ENCODE data around the gene DBT. TPM values are rescaled to one million over a fixed set of nuclear protein-coding genes. Genes with fewer than 3 reads are reported as not detected.
"Not testable (repeated sequence)": the region's sequence is repeated elsewhere in the genome, so short reads cannot be mapped to it uniquely, and the experiment has no call there.

Gene DBT
- total and polyA plus RNA-seq, 3 donors from 2014 or later = 5.9 to 6.4 (median 6.1) TPM

DNA sequence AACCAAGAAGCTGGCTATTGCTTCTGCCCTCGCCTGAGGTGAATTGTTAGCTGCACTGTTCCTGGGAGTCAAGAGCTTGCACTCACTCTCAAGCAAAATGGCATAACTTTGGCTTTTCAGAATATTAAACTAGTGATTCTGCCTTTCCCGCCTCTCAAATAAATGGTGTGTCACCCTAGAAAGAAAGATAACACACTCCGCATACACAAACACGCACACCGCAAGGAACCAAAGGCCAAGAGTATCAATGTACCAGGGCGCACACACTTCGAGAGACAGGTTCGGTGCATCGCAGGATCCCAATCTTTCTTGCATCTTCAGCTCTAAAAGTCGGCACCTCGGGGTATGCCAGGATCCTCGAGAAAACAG, 15.9 kb upstream of the DBT start:
- DNase-seq = no peak
- Histone ChIP-seq H3K9me3 (no peaks in the 10 kb centered on the region), H3K4me3 (peak overlapping the region; percentile 89 to 95), H3K36me3 (ENCODE audit: low read depth, missing control alignments) (no peaks in the 10 kb centered on the region), H3K27me3 (no peaks in the 10 kb centered on the region), H3K27ac (peak overlapping the region; percentile 72 to 83), H3K4me1 (peaks cover 7% of the 10 kb centered on the region)
- 0 to 1% methylated on average over 12 of the region's 12 CpGs for WGBS, 2 donors
- intact Hi-C loops (cut with DNase I; ENCODE audit: low total_unique reads) = no loop called here
- TF ChIP-seq, protein P1, sequence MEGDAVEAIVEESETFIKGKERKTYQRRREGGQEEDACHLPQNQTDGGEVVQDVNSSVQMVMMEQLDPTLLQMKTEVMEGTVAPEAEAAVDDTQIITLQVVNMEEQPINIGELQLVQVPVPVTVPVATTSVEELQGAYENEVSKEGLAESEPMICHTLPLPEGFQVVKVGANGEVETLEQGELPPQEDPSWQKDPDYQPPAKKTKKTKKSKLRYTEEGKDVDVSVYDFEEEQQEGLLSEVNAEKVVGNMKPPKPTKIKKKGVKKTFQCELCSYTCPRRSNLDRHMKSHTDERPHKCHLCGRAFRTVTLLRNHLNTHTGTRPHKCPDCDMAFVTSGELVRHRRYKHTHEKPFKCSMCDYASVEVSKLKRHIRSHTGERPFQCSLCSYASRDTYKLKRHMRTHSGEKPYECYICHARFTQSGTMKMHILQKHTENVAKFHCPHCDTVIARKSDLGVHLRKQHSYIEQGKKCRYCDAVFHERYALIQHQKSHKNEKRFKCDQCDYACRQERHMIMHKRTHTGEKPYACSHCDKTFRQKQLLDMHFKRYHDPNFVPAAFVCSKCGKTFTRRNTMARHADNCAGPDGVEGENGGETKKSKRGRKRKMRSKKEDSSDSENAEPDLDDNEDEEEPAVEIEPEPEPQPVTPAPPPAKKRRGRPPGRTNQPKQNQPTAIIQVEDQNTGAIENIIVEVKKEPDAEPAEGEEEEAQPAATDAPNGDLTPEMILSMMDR (IDR thresholded peaks at IDR 0.05) = no peak
- no peak for TF ChIP-seq POLR2A (IDR thresholded peaks at IDR 0.05)

DNA sequence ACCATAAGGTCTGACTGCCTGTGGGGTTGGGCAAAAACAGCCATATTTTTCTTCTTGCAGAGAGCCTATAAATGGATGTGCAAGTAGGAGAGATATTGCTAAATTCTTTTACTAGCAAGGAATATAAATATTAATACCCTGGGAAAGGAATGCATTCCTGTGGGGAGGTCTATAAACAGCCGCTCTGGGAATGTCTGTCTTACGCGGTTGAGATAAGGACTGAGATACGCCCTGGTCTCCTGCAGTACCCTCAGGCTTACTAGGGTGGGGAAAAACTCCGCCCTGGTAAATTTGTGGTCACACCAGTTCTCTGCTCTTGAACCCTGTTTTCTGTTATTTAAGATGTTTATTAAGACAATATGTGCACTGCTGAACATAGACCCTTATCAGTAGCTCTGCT, 14.4 kb upstream of the DBT start:
- H3K9me3 ChIP-seq; H3K27ac ChIP-seq; H3K27me3 ChIP-seq; intact Hi-C loops (cut with DNase I; ENCODE audit: low total_unique reads); H3K36me3 ChIP-seq (ENCODE audit: low read depth, missing control alignments); H3K4me1 ChIP-seq; DNase-seq; H3K4me3 ChIP-seq: not testable (repeated sequence)
- WGBS, 2 donors = 92 to 96% methylated on average over 5 of the region's 5 CpGs

DNA sequence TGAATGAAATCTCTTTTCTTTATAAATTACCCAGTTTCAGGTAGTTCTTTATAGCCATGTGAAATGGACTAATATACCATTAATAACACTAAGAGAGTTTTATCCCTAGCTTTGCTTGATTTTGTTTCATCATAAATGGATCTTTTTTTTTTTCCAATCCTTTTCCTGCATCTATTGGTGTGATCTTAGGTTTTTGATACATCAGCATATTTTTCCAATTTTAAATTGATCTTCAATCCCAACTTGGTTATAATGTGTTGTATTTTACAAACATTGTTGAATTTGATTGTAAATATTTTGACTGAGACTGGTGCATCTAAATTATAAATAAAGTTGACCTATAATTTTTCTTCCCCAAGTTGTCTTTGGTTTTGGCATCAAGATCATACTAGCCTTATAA, 12.1 kb upstream of the DBT start:
- no peak for DNase-seq
- Histone ChIP-seq H3K27ac (no peak overlapping the region), H3K36me3 (ENCODE audit: low read depth, missing control alignments) (no peaks in the 10 kb centered on the region), H3K4me1 (no peaks in the 10 kb centered on the region), H3K27me3 (no peaks in the 10 kb centered on the region), H3K4me3 (no peak overlapping the region), H3K9me3 (no peaks in the 10 kb centered on the region)
- intact Hi-C loops (cut with DNase I; ENCODE audit: low total_unique reads) = no loop called here
- TF ChIP-seq, protein P1 (IDR thresholded peaks at IDR 0.05) = no peak
- TF ChIP-seq POLR2A (IDR thresholded peaks at IDR 0.05) = no peak

DNA sequence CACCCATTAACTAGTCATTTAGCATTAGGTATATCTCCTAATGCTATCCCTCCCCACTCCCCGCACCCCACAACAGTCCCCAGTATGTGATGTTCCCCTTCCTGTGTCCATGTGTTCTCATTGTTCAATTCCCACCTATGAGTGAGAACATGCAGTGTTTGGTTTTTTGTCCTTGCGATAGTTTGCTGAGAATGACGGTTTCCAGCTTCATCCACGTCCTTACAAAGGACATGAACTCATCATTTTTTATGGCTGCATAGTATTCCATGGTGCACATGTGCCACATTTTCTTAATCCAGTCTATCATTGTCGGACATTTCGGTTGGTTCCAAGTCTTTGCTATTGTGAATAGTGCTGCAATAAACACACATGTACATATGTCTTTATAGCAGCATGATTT, 8.8 kb upstream of the DBT start:
- H3K4me3 ChIP-seq; intact Hi-C loops (cut with DNase I; ENCODE audit: low total_unique reads); H3K27me3 ChIP-seq; H3K27ac ChIP-seq; H3K9me3 ChIP-seq; H3K36me3 ChIP-seq (ENCODE audit: low read depth, missing control alignments); DNase-seq; H3K4me1 ChIP-seq: not testable (repeated sequence)
- 79 to 87% methylated on average over 6 of the region's 6 CpGs for WGBS, 2 donors

DNA sequence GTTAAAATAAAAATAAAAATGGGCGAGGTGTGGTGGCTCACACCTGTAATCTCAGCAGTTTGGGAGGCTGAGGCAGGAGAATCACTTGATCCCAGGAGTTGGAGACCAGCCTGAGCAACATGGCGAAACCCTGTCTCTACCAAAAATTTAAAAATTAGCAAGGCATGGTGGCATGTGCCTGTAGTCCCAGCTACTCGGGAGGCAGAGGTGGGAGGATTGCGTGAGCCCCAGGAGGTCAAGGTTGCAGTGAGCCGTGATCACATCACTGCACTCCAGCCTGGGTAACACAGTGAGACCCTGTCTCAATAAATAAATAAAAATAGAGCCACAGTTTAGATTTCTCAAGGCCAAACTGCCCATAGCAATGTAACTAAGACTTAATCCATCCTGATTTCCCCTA, 6.6 kb upstream of the DBT start:
- H3K27me3 ChIP-seq; H3K9me3 ChIP-seq; H3K4me1 ChIP-seq; intact Hi-C loops (cut with DNase I; ENCODE audit: low total_unique reads); H3K4me3 ChIP-seq; H3K27ac ChIP-seq; DNase-seq; H3K36me3 ChIP-seq (ENCODE audit: low read depth, missing control alignments): not testable (repeated sequence)
- WGBS, 2 donors = 66 to 83% methylated on average over 5 of the region's 5 CpGs

DNA sequence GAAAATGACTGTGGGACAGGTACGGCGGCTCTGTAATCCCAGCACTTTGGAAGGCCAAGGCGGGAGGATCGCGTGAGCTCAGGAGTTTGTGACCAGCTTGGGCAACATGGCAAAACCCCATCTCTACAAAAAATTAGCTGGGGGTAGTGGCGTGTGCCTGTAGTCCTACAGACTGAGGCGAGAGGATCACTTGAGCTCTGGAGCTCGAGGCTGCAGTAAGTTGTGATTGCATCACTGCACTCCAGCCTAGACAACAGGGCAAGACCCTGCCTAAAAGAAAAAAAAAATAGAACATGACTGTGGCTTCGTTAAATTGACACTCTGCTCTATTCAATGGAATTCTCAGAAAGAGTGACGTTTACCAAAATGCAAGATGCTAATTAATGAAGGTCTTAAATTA, 3.9 kb upstream of the DBT start:
- Histone ChIP-seq H3K4me3 (no peak overlapping the region), H3K27me3 (no peaks in the 10 kb centered on the region), H3K27ac (no peak overlapping the region), H3K9me3 (no peaks in the 10 kb centered on the region), H3K36me3 (ENCODE audit: low read depth, missing control alignments) (no peaks in the 10 kb centered on the region), H3K4me1 (peaks cover 5% of the 10 kb centered on the region)
- TF ChIP-seq POLR2A (IDR thresholded peaks at IDR 0.05) = no peak
- TF ChIP-seq, protein P1 (IDR thresholded peaks at IDR 0.05) = no peak
- WGBS, 2 donors = 53 to 78% methylated on average over 10 of the region's 10 CpGs
- intact Hi-C loops (cut with DNase I; ENCODE audit: low total_unique reads) = no loop called here
- DNase-seq = no peak

All from testis (tissue), 3 donors.